Trophoblast cell (in vitro differentiated cells and primary cell): ENCODE data around the gene INTS1.

Source experiments
- DNase-seq, 2 donors: peaks; one replicate each; pipeline ENCODE4 v3.0.0-alpha.2; 2016
- H2AFZ ChIP-seq: 2 replicates; pipeline ENCODE4 v1.6.1; 2013; ENCODE audit warnings: low read length, moderate library complexity, mild to moderate bottlenecking; ENCODE audit not compliant: insufficient read depth, poor library complexity
- H2AK5ac ChIP-seq: 2 replicates; pipeline ENCODE4 v1.6.1; 2013; ENCODE audit warnings: mild to moderate bottlenecking, low read length
- H2BK120ac ChIP-seq: 2 replicates; pipeline ENCODE4 v1.6.1; 2013; ENCODE audit warnings: low read length, mild to moderate bottlenecking, moderate library complexity; ENCODE audit not compliant: insufficient read depth, poor library complexity
- H2BK12ac ChIP-seq: 2 replicates; pipeline ENCODE4 v1.6.1; 2013; ENCODE audit warnings: mild to moderate bottlenecking, low read length, moderate library complexity
- H2BK5ac ChIP-seq: 2 replicates; pipeline ENCODE4 v1.6.1; 2013; ENCODE audit warnings: low read length, low read depth, moderate library complexity, mild to moderate bottlenecking; ENCODE audit not compliant: poor library complexity
- H3K14ac ChIP-seq: 2 replicates; pipeline ENCODE4 v1.6.1; 2013; ENCODE audit warnings: mild to moderate bottlenecking, low read length
- H3K18ac ChIP-seq: 2 replicates; pipeline ENCODE4 v1.6.1; 2013; ENCODE audit warnings: mild to moderate bottlenecking, low read length
- H3K23ac ChIP-seq: 2 replicates; pipeline ENCODE4 v1.6.1; 2013; ENCODE audit warnings: low read length
- H3K27ac ChIP-seq: 2 replicates; pipeline ENCODE4 v1.5.1; 2013; ENCODE audit warnings: low read depth, mild to moderate bottlenecking, inconsistent platforms, low read length, moderate library complexity
- H3K27me3 ChIP-seq: 2 replicates; pipeline ENCODE4 v1.6.1; 2013; ENCODE audit warnings: inconsistent platforms, mild to moderate bottlenecking, low read length, moderate library complexity; ENCODE audit not compliant: insufficient read depth
- H3K36me3 ChIP-seq, 2 experiments: 1 replicate in 1 of 2; 2 replicates in 1 of 2; pipeline ENCODE4 v1.6.1; 2013; ENCODE audit warnings: low read length in 2 of 2, mild to moderate bottlenecking in 2 of 2, moderate library complexity in 1 of 2; ENCODE audit not compliant: insufficient read depth in 2 of 2, control insufficient read depth in 1 of 2
- H3K4ac ChIP-seq: 2 replicates; pipeline ENCODE4 v1.6.1; 2013; ENCODE audit warnings: low read depth, mild to moderate bottlenecking, low read length, moderate library complexity
- H3K4me1 ChIP-seq, 2 experiments: 1 replicate in 1 of 2; 2 replicates in 1 of 2; pipeline ENCODE4 v1.6.1; 2013; ENCODE audit warnings: low read length in 2 of 2, mild to moderate bottlenecking in 2 of 2, moderate library complexity in 1 of 2; ENCODE audit not compliant: insufficient read depth in 2 of 2, control insufficient read depth in 1 of 2
- H3K4me2 ChIP-seq: 2 replicates; pipeline ENCODE4 v1.6.1; 2013; ENCODE audit warnings: inconsistent platforms, mild to moderate bottlenecking, low read length, moderate library complexity
- H3K4me3 ChIP-seq: 2 replicates; pipeline ENCODE4 v1.5.1; 2013; ENCODE audit warnings: mild to moderate bottlenecking, low read depth, low read length, inconsistent platforms
- H3K79me1 ChIP-seq: one replicate; pipeline ENCODE4 v1.6.1; 2013; ENCODE audit warnings: low read length
- H3K79me2 ChIP-seq: 2 replicates; pipeline ENCODE4 v1.6.1; 2013; ENCODE audit warnings: low read length, mild to moderate bottlenecking; ENCODE audit not compliant: control insufficient read depth, insufficient read depth, poor library complexity
- H3K9ac ChIP-seq: 2 replicates; pipeline ENCODE4 v1.6.1; 2013; ENCODE audit warnings: mild to moderate bottlenecking, low read length
- H3K9me3 ChIP-seq: 2 replicates; pipeline ENCODE4 v1.6.1; 2013; ENCODE audit warnings: low read depth, mild to moderate bottlenecking, control low read depth, inconsistent platforms, low read length; ENCODE audit not compliant: insufficient read depth
- H4K12ac ChIP-seq: 2 replicates; pipeline ENCODE4 v1.6.1; 2013; ENCODE audit warnings: low read depth, mild to moderate bottlenecking, low read length, moderate library complexity
- H4K8ac ChIP-seq: 2 replicates; pipeline ENCODE4 v1.6.1; 2013; ENCODE audit warnings: low read depth, mild to moderate bottlenecking, low read length, moderate library complexity
- H4K91ac ChIP-seq: one replicate; pipeline ENCODE4 v1.6.1; 2013; ENCODE audit warnings: low read depth, mild to moderate bottlenecking, low read length, moderate library complexity
- WGBS: extraction: QIAGEN DNeasy Blood & Tissue Kit; methylation state at CpG from one replicate; pipeline ENCODE4 v1.1.7; 2013; ENCODE audit warnings: missing lambda C conversion rate; ENCODE audit not compliant: insufficient read length, insufficient coverage; ENCODE audit errors: extremely low coverage; 5-methylcytosine and 5-hydroxymethylcytosine counted together

Gene INTS1

DNA sequence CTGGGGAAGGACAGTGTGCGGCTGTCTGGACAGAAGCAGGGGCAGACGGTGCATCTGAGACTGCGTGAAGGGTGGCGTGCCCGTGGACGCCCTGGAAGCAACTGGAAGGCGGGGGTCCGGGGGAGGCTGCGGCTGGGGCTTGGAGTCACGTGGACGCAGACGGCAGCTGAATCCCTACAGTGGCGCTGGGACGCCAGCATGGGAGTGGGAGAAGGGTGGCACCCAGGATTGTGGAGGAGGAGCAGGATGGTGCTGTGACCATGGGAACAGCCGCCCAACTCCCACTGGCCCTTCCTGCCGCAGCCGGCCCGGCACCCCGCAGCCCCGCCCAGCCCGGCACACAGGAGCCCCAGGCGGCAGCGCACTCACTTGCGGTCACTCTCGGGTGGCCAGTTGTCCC, 9.7 kb downstream of the INTS1 start:
- Histone ChIP-seq H3K14ac (no peak overlapping the region), H4K12ac (no peak overlapping the region), H3K18ac (no peak overlapping the region), H2BK120ac (no peak overlapping the region), H3K4ac (no peak overlapping the region), H3K4me3 (no peak overlapping the region), H2AFZ (no peak overlapping the region), H4K8ac (no peak overlapping the region), H3K27me3 (no peaks in the 10 kb centered on the region), H3K27ac (no peak overlapping the region), H4K91ac (no peak overlapping the region), H3K23ac (no peak overlapping the region), H2BK12ac (no peak overlapping the region), H3K36me3 (peaks cover 85 to 89% of the 10 kb centered on the region in 2 experiments), H3K9ac (no peak overlapping the region), H3K79me1 (no peaks in the 10 kb centered on the region), H3K4me1 (no peaks in the 10 kb centered on the region), H3K79me2 (no peaks in the 10 kb centered on the region), H2AK5ac (no peak overlapping the region), H2BK5ac (no peak overlapping the region), H3K4me2 (no peak overlapping the region), H3K9me3 (peaks cover 2% of the 10 kb centered on the region)
- no peak for DNase-seq
- no CpG with 5 or more reads among the region's 25 CpGs for WGBS

DNA sequence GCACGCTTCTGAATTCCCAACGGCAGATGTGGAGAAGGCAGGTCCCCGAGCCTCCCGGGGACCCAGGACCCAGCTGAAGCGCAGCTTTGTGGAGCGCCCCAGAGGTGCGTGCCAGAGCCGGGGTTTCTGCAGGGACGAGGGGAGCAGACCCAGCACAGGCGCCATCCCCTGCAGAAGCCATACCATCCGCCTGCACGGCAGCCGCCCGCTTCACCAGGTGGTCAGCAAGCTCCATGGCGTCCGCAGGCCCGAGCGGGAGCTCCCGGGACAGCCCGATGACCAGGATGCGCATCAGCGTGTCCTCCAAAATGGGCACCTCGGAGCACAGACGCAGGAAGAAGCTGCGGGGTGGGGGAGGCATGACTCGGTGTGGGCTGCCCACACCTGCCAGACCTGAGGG, 10.6 kb downstream of the INTS1 start:
- H3K27ac ChIP-seq = no peak overlapping the region
- no peaks in the 10 kb centered on the region for H3K27me3 ChIP-seq
- no peak overlapping the region for H3K4me2 ChIP-seq
- H2AK5ac ChIP-seq = no peak overlapping the region
- peaks cover 2% of the 10 kb centered on the region for H3K9me3 ChIP-seq
- H3K79me2 ChIP-seq = no peaks in the 10 kb centered on the region
- H4K8ac ChIP-seq = no peak overlapping the region
- no peak overlapping the region for H2BK12ac ChIP-seq
- no peaks in the 10 kb centered on the region for H3K79me1 ChIP-seq
- no peak overlapping the region for H3K14ac ChIP-seq
- H2AFZ ChIP-seq = no peak overlapping the region
- no peak overlapping the region for H3K18ac ChIP-seq
- no peak overlapping the region for H3K4me3 ChIP-seq
- no peak overlapping the region for H2BK5ac ChIP-seq
- H4K91ac ChIP-seq = no peak overlapping the region
- no peak overlapping the region for H2BK120ac ChIP-seq
- H3K23ac ChIP-seq = no peak overlapping the region
- no peak for DNase-seq
- H3K9ac ChIP-seq = no peak overlapping the region
- H4K12ac ChIP-seq = no peak overlapping the region
- H3K4ac ChIP-seq = no peak overlapping the region
- no CpG with 5 or more reads among the region's 26 CpGs for whole genome bisulfite sequencing
- no peaks in the 10 kb centered on the region for H3K4me1 ChIP-seq
- H3K36me3 ChIP-seq = peaks cover 85 to 90% of the 10 kb centered on the region in 2 experiments

DNA sequence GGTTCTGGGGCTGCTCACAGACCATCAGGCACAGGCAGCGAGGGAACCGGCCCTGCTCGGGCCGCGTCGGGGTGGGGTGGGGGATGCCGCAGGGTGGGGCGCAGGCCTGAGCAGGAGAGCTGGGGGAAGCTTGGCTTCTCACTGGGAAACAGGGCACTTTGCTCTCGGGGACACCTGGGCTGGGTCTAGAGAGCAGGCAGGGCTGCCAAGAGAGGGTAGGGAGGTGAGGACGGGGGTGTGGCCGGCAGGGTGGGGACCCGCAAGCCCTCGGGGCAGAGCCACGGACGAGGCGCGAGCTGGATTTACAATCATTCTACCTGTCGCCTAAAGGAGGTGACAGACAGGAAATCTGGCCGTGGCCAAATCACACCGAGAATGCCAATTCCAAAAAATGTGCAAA, 11.1 kb downstream of the INTS1 start:
- Histone ChIP-seq H2AFZ (no peak overlapping the region), H3K23ac (no peak overlapping the region), H2BK120ac (no peak overlapping the region), H3K4me3 (no peak overlapping the region), H3K18ac (no peak overlapping the region), H3K4ac (no peak overlapping the region), H2AK5ac (no peak overlapping the region), H3K27ac (no peak overlapping the region), H4K8ac (no peak overlapping the region), H4K12ac (no peak overlapping the region), H3K79me2 (no peaks in the 10 kb centered on the region), H3K4me2 (no peak overlapping the region), H3K79me1 (no peaks in the 10 kb centered on the region), H3K36me3 (peaks cover 86 to 91% of the 10 kb centered on the region in 2 experiments), H4K91ac (no peak overlapping the region), H2BK5ac (no peak overlapping the region), H3K9me3 (peaks cover 2% of the 10 kb centered on the region), H3K14ac (no peak overlapping the region), H3K9ac (no peak overlapping the region), H2BK12ac (no peak overlapping the region), H3K27me3 (no peaks in the 10 kb centered on the region), H3K4me1 (no peaks in the 10 kb centered on the region)
- DNase-seq = no peak
- WGBS = no CpG with 5 or more reads among the region's 20 CpGs

DNA sequence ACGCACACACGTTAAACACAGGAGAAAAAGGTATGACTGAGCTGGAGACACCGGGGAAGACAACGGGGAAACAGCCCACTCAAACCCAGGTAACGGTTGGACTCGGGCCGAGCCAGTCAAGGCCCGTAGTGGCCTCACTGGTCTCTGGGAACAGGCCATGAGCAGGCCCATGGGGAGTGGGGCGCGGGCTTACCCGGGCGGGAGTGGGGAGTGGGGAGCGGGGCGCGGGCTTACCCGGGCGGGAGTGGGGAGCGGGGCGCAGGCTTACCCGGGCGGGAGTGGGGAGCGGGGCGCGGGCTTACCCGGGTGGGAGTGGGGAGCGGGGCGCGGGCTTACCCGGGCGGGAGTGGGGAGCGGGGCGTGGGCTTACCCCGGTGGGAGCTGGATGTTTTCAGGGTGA, 11.5 kb downstream of the INTS1 start:
- H3K9ac ChIP-seq = no peak overlapping the region
- no peaks in the 10 kb centered on the region for H3K27me3 ChIP-seq
- H3K23ac ChIP-seq = no peak overlapping the region
- no peak for DNase-seq
- no peak overlapping the region for H3K4me2 ChIP-seq
- no peak overlapping the region for H3K4me3 ChIP-seq
- no peaks in the 10 kb centered on the region for H3K79me1 ChIP-seq
- no peak overlapping the region for H3K27ac ChIP-seq
- H3K18ac ChIP-seq = no peak overlapping the region
- H3K4me1 ChIP-seq = no peaks in the 10 kb centered on the region
- H2AFZ ChIP-seq = no peak overlapping the region
- no peak overlapping the region for H2AK5ac ChIP-seq
- no peaks in the 10 kb centered on the region for H3K79me2 ChIP-seq
- H2BK5ac ChIP-seq = no peak overlapping the region
- no CpG with 5 or more reads among the region's 33 CpGs for WGBS
- no peak overlapping the region for H3K14ac ChIP-seq
- no peak overlapping the region for H4K8ac ChIP-seq
- no peak overlapping the region for H2BK120ac ChIP-seq
- H4K12ac ChIP-seq = no peak overlapping the region
- H3K36me3 ChIP-seq = peaks cover 87 to 92% of the 10 kb centered on the region in 2 experiments
- no peak overlapping the region for H4K91ac ChIP-seq
- no peak overlapping the region for H2BK12ac ChIP-seq
- H3K9me3 ChIP-seq = peaks cover 2% of the 10 kb centered on the region
- H3K4ac ChIP-seq = no peak overlapping the region
